Thyroid gland (tissue), 4 donors: ENCODE measurements around the gene SLC6A7.

Source experiments
- POLR2A ChIP-seq, 2 donors: fragments of 450-650 bp; IDR thresholded peaks; one replicate each; pipeline ENCODE4 v1.6.1; 2017; ENCODE audit warnings: antibody characterized with exemption in 2 of 2, mild to moderate bottlenecking in 2 of 2, moderate library complexity in 1 of 2
- TF ChIP-seq, protein P1 (sequence below), 6 experiments: fragments of 200-600 bp in 3 of 6; fragments of 450-650 bp in 3 of 6; sonication (generic) in 3 of 6; IDR thresholded peaks; one replicate each; pipeline ENCODE4 v1.5.1; 2016 to 2019; ENCODE audit warnings: antibody characterized with exemption in 6 of 6, mild to moderate bottlenecking in 2 of 6, inconsistent platforms in 1 of 6, moderate library complexity in 1 of 6

- TF ChIP-seq, protein P1, sequence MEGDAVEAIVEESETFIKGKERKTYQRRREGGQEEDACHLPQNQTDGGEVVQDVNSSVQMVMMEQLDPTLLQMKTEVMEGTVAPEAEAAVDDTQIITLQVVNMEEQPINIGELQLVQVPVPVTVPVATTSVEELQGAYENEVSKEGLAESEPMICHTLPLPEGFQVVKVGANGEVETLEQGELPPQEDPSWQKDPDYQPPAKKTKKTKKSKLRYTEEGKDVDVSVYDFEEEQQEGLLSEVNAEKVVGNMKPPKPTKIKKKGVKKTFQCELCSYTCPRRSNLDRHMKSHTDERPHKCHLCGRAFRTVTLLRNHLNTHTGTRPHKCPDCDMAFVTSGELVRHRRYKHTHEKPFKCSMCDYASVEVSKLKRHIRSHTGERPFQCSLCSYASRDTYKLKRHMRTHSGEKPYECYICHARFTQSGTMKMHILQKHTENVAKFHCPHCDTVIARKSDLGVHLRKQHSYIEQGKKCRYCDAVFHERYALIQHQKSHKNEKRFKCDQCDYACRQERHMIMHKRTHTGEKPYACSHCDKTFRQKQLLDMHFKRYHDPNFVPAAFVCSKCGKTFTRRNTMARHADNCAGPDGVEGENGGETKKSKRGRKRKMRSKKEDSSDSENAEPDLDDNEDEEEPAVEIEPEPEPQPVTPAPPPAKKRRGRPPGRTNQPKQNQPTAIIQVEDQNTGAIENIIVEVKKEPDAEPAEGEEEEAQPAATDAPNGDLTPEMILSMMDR (IDR thresholded peaks at IDR 0.05) = no peak
- no peak for TF ChIP-seq POLR2A (IDR thresholded peaks at IDR 0.05)
Observed at GRCh38 chr5:150176745-150177477, 13.0 kb upstream of the SLC6A7 start.
